ENCODE results near the gene GRXCR2. TPM values are rescaled to one million over a fixed set of nuclear protein-coding genes. Genes with fewer than 3 reads are reported as not detected.

The GRXCR2 gene
- total and polyA plus RNA-seq, 2 of the 13 experiments (the other 11 are each of a cell fraction or from before 2014, with no cell fraction given) = not detected

GRCh38 chr5:145856285-145856818 is 16.5 kb downstream of the GRXCR2 start (continued):
- TF ChIP-seq THAP8 (CRISPR knock-in tag; IDR thresholded peaks at IDR 0.05; ENCODE audit: borderline replicate concordance) (no peak), PHF21A (CRISPR knock-in tag; IDR thresholded peaks at IDR 0.05) (peak; percentile 45), ZNF709 (CRISPR knock-in tag; IDR thresholded peaks at IDR 0.05) (0 out of 2 replicates have a peak, but pooled peaks have one; percentile 26), ZNF20 (CRISPR knock-in tag; IDR thresholded peaks at IDR 0.05) (no peak), TBP (CRISPR knock-in tag; IDR thresholded peaks at IDR 0.05) (no peak), POGZ (CRISPR knock-in tag; IDR thresholded peaks at IDR 0.05) (no peak), SMARCE1 (IDR thresholded peaks at IDR 0.05; ENCODE audit: borderline replicate concordance) (no peak), MEIS2 (CRISPR knock-in tag; IDR thresholded peaks at IDR 0.05) (no peak), CREBL2 (CRISPR knock-in tag; IDR thresholded peaks at IDR 0.05; ENCODE audit: borderline replicate concordance) (no peak), FIP1L1 (IDR thresholded peaks at IDR 0.05; ENCODE audit: borderline replicate concordance, insufficient read depth, low read depth, low read length) (no peak), ZNF850 (CRISPR knock-in tag; conservative IDR thresholded peaks at IDR 0.05) (no peak), ETV5 (CRISPR knock-in tag; IDR thresholded peaks at IDR 0.05; ENCODE audit: borderline replicate concordance) (peak; percentile 57; the same call in 1 of the 2 replicates), EEA1 (CRISPR knock-in tag; IDR thresholded peaks at IDR 0.05; ENCODE audit: borderline replicate concordance) (no peak), ATF5 (CRISPR knock-in tag; IDR thresholded peaks at IDR 0.05; ENCODE audit: low read depth) (no peak), TCF12 (IDR thresholded peaks at IDR 0.05) (no peak), TCF12 (CRISPR knock-in tag; IDR thresholded peaks at IDR 0.05) (no peak), BCL6 (CRISPR knock-in tag; IDR thresholded peaks at IDR 0.05) (peak; percentile 10; the same call in 1 of the 2 replicates), NCOA1 (CRISPR knock-in tag; IDR thresholded peaks at IDR 0.05) (no peak), ZFP91 (CRISPR knock-in tag; IDR thresholded peaks at IDR 0.05; ENCODE audit: borderline replicate concordance) (peak; percentile 29; the same call in 1 of the 2 replicates), GMEB2 (CRISPR knock-in tag; IDR thresholded peaks at IDR 0.05; ENCODE audit: low read depth) (no peak), PHF8 (CRISPR knock-in tag; IDR thresholded peaks at IDR 0.05) (peak; percentile 55), HMGXB4 (CRISPR knock-in tag; IDR thresholded peaks at IDR 0.05; ENCODE audit: borderline replicate concordance in 1 of 2, low read depth in 1 of 2) (peak in 1 of 2 experiments; percentile 27; a peak in 1 of 4 replicates), SYNCRIP (IDR thresholded peaks at IDR 0.05; ENCODE audit: insufficient read depth, low read depth, low read length) (no peak), GABPB1 (CRISPR knock-in tag; IDR thresholded peaks at IDR 0.05) (peak; percentile 30; the same call in 1 of the 2 replicates)
